Upper lobe of left lung (tissue), 6 donors: ENCODE data around the gene MYADM. TPM values are rescaled to one million over a fixed set of nuclear protein-coding genes. Genes with fewer than 3 reads are reported as not detected.

Source experiments
- ATAC-seq, 2 donors: fragments of 200-7000 bp; cut with Tn5 transposase; one replicate each; pipeline ENCODE4 v1.9.1; 2022; ENCODE audit warnings: mild to moderate bottlenecking in 2 of 2, moderate library complexity in 2 of 2; ENCODE audit not compliant: low FRiP score in 2 of 2
- DNase-seq, 2 donors: peaks; one replicate each; pipeline ENCODE4 v3.0.0-alpha.2; 2019 to 2020
- H3K27ac ChIP-seq, 4 donors: fragments of 200-600 bp; sonication (generic); one replicate each; pipeline ENCODE4 v1.5.1; 2016 to 2019
- H3K27me3 ChIP-seq, 4 donors: fragments of 200-600 bp; sonication (generic); one replicate each; pipeline ENCODE4 v1.5.1; 2017 to 2019
- H3K36me3 ChIP-seq, 4 donors: fragments of 200-600 bp; sonication (generic); one replicate each; pipeline ENCODE4 v1.5.1; 2016 to 2019
- H3K4me1 ChIP-seq, 4 donors: fragments of 200-600 bp; sonication (generic); one replicate each; pipeline ENCODE4 v1.5.1; 2018 to 2019
- H3K4me3 ChIP-seq, 4 donors: fragments of 200-600 bp; sonication (generic); one replicate each; pipeline ENCODE4 v1.5.1; 2017 to 2019; ENCODE audit warnings: mild to moderate bottlenecking in 2 of 4, moderate library complexity in 1 of 4
- H3K9me3 ChIP-seq, 4 donors: fragments of 200-600 bp; sonication (generic); one replicate each; pipeline ENCODE4 v1.5.1; 2018 to 2019
- EP300 ChIP-seq, 4 donors: sonication (generic); formaldehyde crosslinking; IDR thresholded peaks; one replicate each; pipeline ENCODE4 v1.5.1; 2017; ENCODE audit warnings: antibody characterized with exemption in 4 of 4, control low read depth in 2 of 4
- POLR2A ChIP-seq, 4 donors: fragments of 450-650 bp; IDR thresholded peaks; one replicate each; pipeline ENCODE4 v1.5.1; 2016 to 2017; ENCODE audit warnings: antibody characterized with exemption in 4 of 4, mild to moderate bottlenecking in 2 of 4
- POLR2AphosphoS5 ChIP-seq, 2 donors: sonication (generic); formaldehyde crosslinking; IDR thresholded peaks; one replicate each; pipeline ENCODE4 v1.5.1; 2017; ENCODE audit warnings: antibody characterized with exemption in 2 of 2
- WGBS, 2 donors: methylation state at CpG; one replicate each; pipeline ENCODE4 v1.1.5; 2017 to 2018; 5-methylcytosine and 5-hydroxymethylcytosine counted together
- total RNA-seq, 6 donors: library from RNA; depleted of rRNA in 4 of 6; stranded (reverse); fragments of >200 nt in 4 of 6; gene quantifications; one replicate each; pipeline versions ENCODE4 v1.1.0 to v1.2.1, GENCODE V29; 2016 to 2021
- TF ChIP-seq, protein P1 (sequence below), 6 experiments: fragments of 450-650 bp in 4 of 6; fragments of 200-600 bp in 2 of 6; sonication (generic) in 2 of 6; IDR thresholded peaks; one replicate each; pipeline ENCODE4 v1.5.1; 2016 to 2019; ENCODE audit warnings: antibody characterized with exemption in 6 of 6
- donor health status: DM: no; HTN: no; CAD: no; lungs with moderate emphysema.
- donor health status: DM: no; HTN: yes; CAD: no; lungs with severe emphysema.

MYADM gene
- total RNA-seq, 6 donors from 2014 or later, result 31.4 to 312 (median 145) TPM

DNA sequence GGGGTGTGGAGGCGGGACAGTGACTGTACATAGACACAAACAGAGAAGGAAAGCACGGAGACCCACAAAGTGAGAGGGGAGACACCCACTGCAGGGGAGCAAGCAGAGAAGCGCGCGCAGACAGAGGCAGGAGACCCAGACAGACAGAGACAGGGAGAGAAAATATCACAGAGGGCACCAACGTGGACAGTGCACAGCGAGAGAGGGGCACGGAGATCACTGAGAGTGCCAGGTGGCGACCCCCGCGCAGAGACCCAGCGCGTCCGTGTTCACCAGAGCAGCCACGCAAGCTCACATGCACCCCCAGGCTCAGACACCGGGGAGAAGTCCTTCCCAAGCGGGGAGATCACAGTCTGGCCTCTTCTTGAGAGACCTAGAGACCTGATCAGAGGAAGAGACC, 40.0 kb downstream of the MYADM start:
- no peak for ATAC-seq
- DNase-seq, result no peak
- no peak overlapping the region for H3K4me3 ChIP-seq
- H3K4me1 ChIP-seq, result peaks cover 8 to 33% (median 13%) of the 10 kb centered on the region in 4 donors
- peaks cover 5 to 45% (median 27%) of the 10 kb centered on the region in 4 donors for H3K27me3 ChIP-seq
- H3K9me3 ChIP-seq, result no peaks in the 10 kb centered on the region
- no peaks in the 10 kb centered on the region for H3K36me3 ChIP-seq
- H3K27ac ChIP-seq, result no peak overlapping the region
- TF ChIP-seq EP300 (IDR thresholded peaks at IDR 0.05) (no peak), POLR2A (IDR thresholded peaks at IDR 0.05) (no peak), POLR2AphosphoS5 (IDR thresholded peaks at IDR 0.05) (no peak)
- TF ChIP-seq, protein P1, sequence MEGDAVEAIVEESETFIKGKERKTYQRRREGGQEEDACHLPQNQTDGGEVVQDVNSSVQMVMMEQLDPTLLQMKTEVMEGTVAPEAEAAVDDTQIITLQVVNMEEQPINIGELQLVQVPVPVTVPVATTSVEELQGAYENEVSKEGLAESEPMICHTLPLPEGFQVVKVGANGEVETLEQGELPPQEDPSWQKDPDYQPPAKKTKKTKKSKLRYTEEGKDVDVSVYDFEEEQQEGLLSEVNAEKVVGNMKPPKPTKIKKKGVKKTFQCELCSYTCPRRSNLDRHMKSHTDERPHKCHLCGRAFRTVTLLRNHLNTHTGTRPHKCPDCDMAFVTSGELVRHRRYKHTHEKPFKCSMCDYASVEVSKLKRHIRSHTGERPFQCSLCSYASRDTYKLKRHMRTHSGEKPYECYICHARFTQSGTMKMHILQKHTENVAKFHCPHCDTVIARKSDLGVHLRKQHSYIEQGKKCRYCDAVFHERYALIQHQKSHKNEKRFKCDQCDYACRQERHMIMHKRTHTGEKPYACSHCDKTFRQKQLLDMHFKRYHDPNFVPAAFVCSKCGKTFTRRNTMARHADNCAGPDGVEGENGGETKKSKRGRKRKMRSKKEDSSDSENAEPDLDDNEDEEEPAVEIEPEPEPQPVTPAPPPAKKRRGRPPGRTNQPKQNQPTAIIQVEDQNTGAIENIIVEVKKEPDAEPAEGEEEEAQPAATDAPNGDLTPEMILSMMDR (IDR thresholded peaks at IDR 0.05), result no peak
- 13 to 24% methylated on average over 14 to 17 of the region's 17 CpGs for WGBS, 2 donors

DNA sequence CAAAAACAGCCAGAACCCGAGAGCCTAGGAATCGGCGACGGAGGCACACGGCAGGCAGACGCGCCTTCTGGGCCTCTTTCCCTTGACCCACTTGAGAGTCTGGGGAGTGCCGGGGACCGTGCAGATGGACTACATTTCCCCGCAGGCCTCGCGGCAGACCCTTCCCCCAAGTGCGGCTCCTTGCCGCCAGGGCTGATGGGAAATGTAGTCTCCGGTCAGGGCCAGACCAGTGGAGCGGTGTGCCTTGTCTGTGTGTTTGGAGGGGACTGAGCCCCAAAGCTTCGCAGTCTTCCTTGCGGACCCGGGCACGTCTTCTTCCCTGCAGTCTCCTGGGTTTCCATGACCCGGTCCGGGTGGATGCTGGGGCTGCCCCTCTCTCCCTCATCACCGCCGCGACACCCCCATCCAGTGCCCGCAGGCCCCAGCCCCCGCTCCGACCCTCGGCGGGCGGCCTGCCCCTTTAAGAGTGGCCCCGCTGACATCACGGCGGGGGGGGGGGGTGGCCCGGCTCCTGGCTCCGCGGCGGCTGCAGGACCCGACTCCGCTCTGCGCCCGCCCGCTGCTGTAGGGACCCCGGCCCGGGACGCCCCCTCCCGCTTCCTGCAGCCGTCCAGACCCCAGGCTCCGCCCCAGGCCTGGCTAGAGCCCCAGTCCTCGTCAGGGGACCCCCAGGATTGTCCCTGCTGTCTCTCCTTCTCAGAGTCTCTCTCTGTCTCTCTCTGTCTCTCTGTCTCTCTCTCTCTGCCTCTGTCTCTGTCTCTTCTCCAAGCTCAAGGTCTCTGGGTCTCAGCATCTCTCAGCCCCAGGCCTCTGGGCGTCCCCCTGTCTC, 40.6 kb downstream of the MYADM start:
- DNase-seq, result peak; percentile 23 to 74
- Histone ChIP-seq H3K27me3 (peaks cover 5 to 45% (median 27%) of the 10 kb centered on the region in 4 donors), H3K4me1 (peaks cover 8 to 33% (median 13%) of the 10 kb centered on the region in 4 donors), H3K36me3 (no peaks in the 10 kb centered on the region), H3K27ac (no peak overlapping the region), H3K4me3 (no peak overlapping the region), H3K9me3 (no peaks in the 10 kb centered on the region)
- no peak for TF ChIP-seq POLR2A (IDR thresholded peaks at IDR 0.05)
- TF ChIP-seq EP300 (IDR thresholded peaks at IDR 0.05), result no peak
- TF ChIP-seq, protein P1 (IDR thresholded peaks at IDR 0.05), result no peak
- TF ChIP-seq POLR2AphosphoS5 (IDR thresholded peaks at IDR 0.05), result no peak
- peak in 1 of 2 donors; percentile 66 for ATAC-seq
- 4% methylated on average over 7 to 30 of the region's 51 CpGs for WGBS, 2 donors

DNA sequence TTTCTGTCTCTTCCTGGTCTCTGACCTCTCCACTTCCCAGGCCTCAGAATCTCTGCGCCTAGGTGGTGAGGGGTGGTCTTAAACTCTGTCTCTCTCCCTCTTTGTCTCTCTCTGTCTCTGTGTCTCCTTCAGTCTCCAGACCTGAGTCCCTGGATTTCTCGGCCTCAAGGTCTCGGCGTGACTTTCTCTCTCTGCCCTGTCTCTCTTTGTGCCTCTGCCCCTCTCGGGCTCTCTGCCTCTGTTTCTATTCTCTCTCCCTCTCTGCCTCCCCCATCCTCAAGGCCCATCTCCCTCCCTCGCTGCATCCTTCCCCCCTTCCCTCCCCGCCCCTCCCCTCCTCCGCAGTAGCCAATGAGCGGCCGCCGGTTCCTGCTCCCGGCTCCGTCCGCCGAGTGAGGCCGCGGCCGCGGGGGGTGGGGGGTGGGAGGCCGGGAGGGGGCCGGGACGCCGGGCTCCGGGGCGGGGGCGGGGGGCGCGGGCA, 41.3 kb downstream of the MYADM start, which contains the start of gene CACNG7:
CACNG7 (plus strand) TSS at position 344 of the 481 bp plus-strand sequence. CDS start 3,554 bp downstream, outside the sequence.
- no peak for DNase-seq
- Histone ChIP-seq H3K27me3 (peaks cover 5 to 45% (median 27%) of the 10 kb centered on the region in 4 donors), H3K27ac (no peak within 1 kb of the TSS), H3K4me1 (peaks cover 8 to 33% (median 13%) of the 10 kb centered on the region in 4 donors), H3K4me3 (no peak within 1 kb of the TSS), H3K36me3 (no peaks in the 10 kb centered on the region), H3K9me3 (no peaks in the 10 kb centered on the region)
- ATAC-seq, result no peak
- 4 to 7% methylated on average over 9 to 25 of the region's 28 CpGs for WGBS, 2 donors
- TF ChIP-seq, protein P1 (IDR thresholded peaks at IDR 0.05), result no peak
- TF ChIP-seq POLR2AphosphoS5 (IDR thresholded peaks at IDR 0.05), result no peak
- TF ChIP-seq POLR2A (IDR thresholded peaks at IDR 0.05), result no peak
- no peak for TF ChIP-seq EP300 (IDR thresholded peaks at IDR 0.05)

DNA sequence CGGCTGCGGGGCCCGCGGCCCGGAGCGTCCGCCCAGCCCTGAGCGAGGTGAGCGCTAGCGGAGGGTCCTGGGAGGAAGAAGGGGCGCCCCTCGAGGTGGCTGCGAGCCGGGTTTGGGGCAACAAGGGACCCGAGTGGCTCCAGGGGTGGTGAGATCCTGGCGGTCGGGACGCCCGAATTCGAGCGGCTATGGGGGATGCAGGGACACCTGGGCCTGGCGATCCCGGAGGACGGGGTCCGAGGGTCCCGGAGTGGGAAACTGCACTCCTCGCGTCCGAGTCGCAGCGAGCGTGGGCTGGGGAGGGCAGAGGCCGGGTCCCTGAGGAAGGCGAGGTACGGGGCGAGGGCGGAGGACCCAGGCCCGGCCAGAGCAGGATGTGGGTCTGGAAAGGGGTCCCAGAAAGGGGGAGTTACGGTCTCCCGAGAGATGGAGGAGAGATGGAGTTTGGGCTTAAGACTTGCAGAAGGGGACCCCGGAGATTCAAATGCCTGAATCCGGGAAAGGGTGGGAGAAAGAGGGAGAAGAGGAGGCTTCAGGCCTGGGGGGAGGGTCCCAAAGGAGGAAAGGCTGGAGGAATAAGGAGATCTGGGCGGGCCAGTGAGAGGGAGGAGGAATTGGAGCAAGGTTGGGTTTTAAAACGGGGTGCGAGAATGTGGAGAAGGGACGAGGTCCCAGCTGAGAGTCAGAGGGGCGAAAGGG, 41.9 kb downstream of the MYADM start:
- H3K36me3 ChIP-seq, result no peaks in the 10 kb centered on the region
- no peak for ATAC-seq
- no peak overlapping the region for H3K4me3 ChIP-seq
- no peak overlapping the region for H3K27ac ChIP-seq
- WGBS, 2 donors, result 1 to 5% methylated on average over 21 to 40 of the region's 47 CpGs
- H3K4me1 ChIP-seq, result peaks cover 8 to 33% (median 13%) of the 10 kb centered on the region in 4 donors
- TF ChIP-seq POLR2AphosphoS5 (IDR thresholded peaks at IDR 0.05) (no peak), EP300 (IDR thresholded peaks at IDR 0.05) (no peak), POLR2A (IDR thresholded peaks at IDR 0.05) (no peak)
- TF ChIP-seq, protein P1 (IDR thresholded peaks at IDR 0.05), result no peak
- no peaks in the 10 kb centered on the region for H3K9me3 ChIP-seq
- no peak for DNase-seq
- peaks cover 5 to 45% (median 27%) of the 10 kb centered on the region in 4 donors for H3K27me3 ChIP-seq
